Ishikawa (cell line): ENCODE measurements around the gene LYST.

Experiments
- CEBPB ChIP-seq: IDR thresholded peaks from 2 replicates; pipeline ENCODE4 v1.6.1; 2012
- CREB1 ChIP-seq: IDR thresholded peaks from 2 replicates; pipeline ENCODE4 v1.6.1; 2012; ENCODE audit warnings: low read depth
- EGR1 ChIP-seq: IDR thresholded peaks from 2 replicates; pipeline ENCODE4 v1.6.1; 2012
- EP300 ChIP-seq: IDR thresholded peaks from 2 replicates; pipeline ENCODE4 v1.6.1; 2012; ENCODE audit warnings: borderline replicate concordance
- FOXM1 ChIP-seq: IDR thresholded peaks from 2 replicates; pipeline ENCODE4 v1.6.1; 2012; ENCODE audit warnings: low read depth, borderline replicate concordance
- MAX ChIP-seq: IDR thresholded peaks from 2 replicates; pipeline ENCODE4 v1.6.1; 2012
- NFIC ChIP-seq: IDR thresholded peaks from 2 replicates; pipeline ENCODE4 v1.6.1; 2012
- RAD21 ChIP-seq: IDR thresholded peaks from 2 replicates; pipeline ENCODE4 v1.6.1; 2012; ENCODE audit warnings: low read depth
- REST ChIP-seq: IDR thresholded peaks from 2 replicates; pipeline ENCODE4 v1.6.1; 2012; ENCODE audit warnings: low read depth, mild to moderate bottlenecking
- TAF1 ChIP-seq: IDR thresholded peaks from 2 replicates; pipeline ENCODE4 v1.6.1; 2012; ENCODE audit warnings: low read depth, mild to moderate bottlenecking
- TCF12 ChIP-seq: IDR thresholded peaks from 2 replicates; pipeline ENCODE4 v1.6.1; 2012; ENCODE audit warnings: low read depth
- TEAD4 ChIP-seq: IDR thresholded peaks from 2 replicates; pipeline ENCODE4 v1.6.1; 2012
- USF1 ChIP-seq: IDR thresholded peaks from 2 replicates; pipeline ENCODE4 v1.6.1; 2012
- YY1 ChIP-seq: IDR thresholded peaks from 2 replicates; pipeline ENCODE4 v1.6.1; 2012; ENCODE audit warnings: low read depth
- ZBTB7A ChIP-seq: IDR thresholded peaks from 2 replicates; pipeline ENCODE4 v1.6.1; 2012; ENCODE audit warnings: low read depth

LYST gene

GRCh38 chr1:235908742-235909520, 42.2 kb upstream of the LYST start:
- peak; percentile 49 for TF ChIP-seq TEAD4
- TF ChIP-seq NFIC, result peak; percentile 60; the same call in 1 of the 2 replicates
- TF ChIP-seq CREB1, result no peak
- no peak for TF ChIP-seq RAD21
- TF ChIP-seq YY1, result 0 out of 2 replicates have a peak, but pooled peaks have one; percentile 41

- no peak for TF ChIP-seq ZBTB7A
- 0 out of 2 replicates have a peak, but pooled peaks have one; percentile 14 for TF ChIP-seq USF1
Measured at GRCh38 chr1:235907897-235908240, 41.2 kb upstream of the LYST start.

- no peak for TF ChIP-seq MAX
- no peak for TF ChIP-seq EGR1
- no peak for TF ChIP-seq ZBTB7A
- TF ChIP-seq RAD21, result no peak
- no peak for TF ChIP-seq YY1
- no peak for TF ChIP-seq NFIC
- TF ChIP-seq CREB1, result no peak
- TF ChIP-seq FOXM1, result no peak
- no peak for TF ChIP-seq TCF12
- TF ChIP-seq REST, result no peak
- no peak for TF ChIP-seq TEAD4
- TF ChIP-seq TAF1, result no peak
- no peak for TF ChIP-seq EP300
- TF ChIP-seq CEBPB, result no peak
- no peak for TF ChIP-seq USF1
Measured at GRCh38 chr1:235907187-235907896, 40.6 kb upstream of the LYST start.

GRCh38 chr1:235906436-235906835, 39.7 kb upstream of the LYST start:
- no peak for TF ChIP-seq TEAD4
- TF ChIP-seq CEBPB, result no peak
- no peak for TF ChIP-seq EGR1

- no peak for TF ChIP-seq FOXM1
- no peak for TF ChIP-seq EGR1
- TF ChIP-seq CREB1, result no peak
- TF ChIP-seq NFIC, result peak; percentile 81
- no peak for TF ChIP-seq USF1
- no peak for TF ChIP-seq CEBPB
- TF ChIP-seq TCF12, result no peak
- TF ChIP-seq RAD21, result no peak
- TF ChIP-seq TAF1, result no peak
- TF ChIP-seq EP300, result peak; percentile 35; the same call in 1 of the 2 replicates
Measured at GRCh38 chr1:235902677-235903542, 36.2 kb upstream of the LYST start.

GRCh38 chr1:235901461-235901860, 34.8 kb upstream of the LYST start:
- TF ChIP-seq TCF12 (no peak), CEBPB (no peak), MAX (no peak), RAD21 (no peak), FOXM1 (no peak), USF1 (no peak), YY1 (no peak), ZBTB7A (no peak), REST (no peak), EGR1 (no peak), TAF1 (no peak), NFIC (no peak), EP300 (no peak), CREB1 (no peak), TEAD4 (no peak)
